ENCODE measurements around the gene TCF19. TPM values are rescaled to one million over a fixed set of nuclear protein-coding genes. Genes with fewer than 3 reads are reported as not detected.

The TCF19 gene
- total and polyA plus RNA-seq, 2 experiments from 2014 or later: 8.3 to 11.1 TPM

- no peak for TF ChIP-seq ZNF462 (CRISPR knock-in tag; IDR thresholded peaks at IDR 0.05)
Measured at GRCh38 chr6:31114541-31114878, 43.9 kb upstream of the TCF19 start, which contains the start of gene PSORS1C1 (continued).

- TF ChIP-seq CTCF (conservative IDR thresholded peaks at IDR 0.05; ENCODE audit: low read depth in 2 of 2) (peak; percentile 36 to 67; a peak in 3 of 4 replicates), JUNB (IDR thresholded peaks at IDR 0.05; ENCODE audit: unreplicated experiment) (no peak)
- Histone ChIP-seq H3K27ac (ENCODE audit: low read depth) (no peak overlapping the region), H3K4me1 (ENCODE audit: insufficient read depth) (peaks cover 16% of the 10 kb centered on the region), H3K27me3 (ENCODE audit: insufficient read depth) (no peaks in the 10 kb centered on the region), H3K9me2 (ENCODE audit: insufficient read depth) (peaks cover 7% of the 10 kb centered on the region; the same call in 1 of the 2 replicates), H2AFZ (peak overlapping the region; percentile 45), H3K4me3 (no peak overlapping the region), H3K4me2 (peak overlapping the region; percentile 64; the same call in 1 of the 2 replicates), H4K20me1 (replicated peaks; ENCODE audit: insufficient read depth) (no peaks in the 10 kb centered on the region), H3K36me3 (ENCODE audit: insufficient read depth) (no peaks in the 10 kb centered on the region), H3K79me2 (replicated peaks; ENCODE audit: insufficient read depth) (no peaks in the 10 kb centered on the region), H3F3A (replicated peaks; ENCODE audit: low read depth) (no peaks in the 10 kb centered on the region)
- peak; percentile 67 for ATAC-seq
- Mint-ChIP-seq H3K27me3 (ENCODE audit: insufficient read depth, low read depth, poor library complexity) (peaks cover 18% of the 10 kb centered on the region), H3K36me3 (ENCODE audit: low read depth) (no peaks in the 10 kb centered on the region; the same call in 2 of the 3 replicates), H3K9me3 (no peaks in the 10 kb centered on the region; the same call in 2 of the 3 replicates), H3K27ac (no peak overlapping the region), H3K4me3 (no peak overlapping the region; the same call in 2 of the 3 replicates), H3K4me1 (peaks cover 31% of the 10 kb centered on the region)
- peak; percentile 70 for DNase-seq (ENCODE audit: low spot score)
Measured at GRCh38 chr6:31114970-31115849, 43.2 kb upstream of the TCF19 start.

Measured in GM23338 (cell line).